Stimulated activated CD8-positive, alpha-beta memory T cell treated with anti-CD3 and anti-CD28 coated beads, Interleukin-4, amount 100 ng/mL, for 48 hours (primary cell): Measurements from ENCODE around the gene POGZ.

Experiments
- DNase-seq: peaks from one replicate; pipeline ENCODE4 v3.0.0-alpha.2; 2020

POGZ gene

GRCh38 chr1:151459331-151460046, at the start of gene POGZ:
POGZ (minus strand) TSS chr1:151459494; CDS start chr1:151442204, 17,290 bp downstream.
- DNase-seq: peak; percentile 97

GRCh38 chr1:151508833-151509232, 49.5 kb upstream of the POGZ start:
- no peak for DNase-seq

- DNase-seq: no peak
These were observed 45.5 kb upstream of the POGZ start for GRCh38 chr1:151504759-151505158.

GRCh38 chr1:151504252-151504651, 45.0 kb upstream of the POGZ start:
- no peak for DNase-seq

GRCh38 chr1:151502859-151503780, 43.8 kb upstream of the POGZ start:
- no peak for DNase-seq

GRCh38 chr1:151502035-151502700, 42.9 kb upstream of the POGZ start:
- no peak for DNase-seq

- no peak for DNase-seq
These were observed 42.2 kb upstream of the POGZ start for GRCh38 chr1:151501474-151501873.

- DNase-seq: no peak
These were observed 40.6 kb upstream of the POGZ start for GRCh38 chr1:151499930-151500329.

GRCh38 chr1:151499365-151499764, 40.1 kb upstream of the POGZ start:
- no peak for DNase-seq

GRCh38 chr1:151495316-151495715, 36.0 kb upstream of the POGZ start:
- DNase-seq: no peak

GRCh38 chr1:151494741-151495281, 35.5 kb upstream of the POGZ start:
- no peak for DNase-seq

GRCh38 chr1:151493042-151493441, 33.7 kb upstream of the POGZ start:
- DNase-seq: no peak

- DNase-seq: no peak
These were observed 32.8 kb upstream of the POGZ start for GRCh38 chr1:151492120-151492519.

GRCh38 chr1:151491641-151492040, 32.3 kb upstream of the POGZ start:
- no peak for DNase-seq

- DNase-seq: no peak
These were observed 27.3 kb upstream of the POGZ start for GRCh38 chr1:151486557-151486956.

GRCh38 chr1:151485685-151486255, 26.5 kb upstream of the POGZ start:
- DNase-seq: no peak

GRCh38 chr1:151482017-151482416, 22.7 kb upstream of the POGZ start:
- DNase-seq: no peak

- no peak for DNase-seq
These were observed 20.2 kb upstream of the POGZ start for GRCh38 chr1:151479462-151479861.

- no peak for DNase-seq
These were observed 19.6 kb upstream of the POGZ start for GRCh38 chr1:151478923-151479322.

- no peak for DNase-seq
These were observed 19.0 kb upstream of the POGZ start for GRCh38 chr1:151478140-151478812.

- DNase-seq: no peak
These were observed 17.8 kb upstream of the POGZ start for GRCh38 chr1:151477066-151477465.

GRCh38 chr1:151476083-151476482, 16.8 kb upstream of the POGZ start:
- DNase-seq: no peak
